Renal cortical epithelial cell (primary cell): ENCODE data around the gene NRCAM. TPM values are rescaled to one million over a fixed set of nuclear protein-coding genes. Genes with fewer than 3 reads are reported as not detected.
"Not testable (repeated sequence)": the region's sequence is repeated elsewhere in the genome, so short reads cannot be mapped to it uniquely, and the experiment has no call there.

Experiments
- DNase-seq: peaks from one replicate; pipeline ENCODE4 v3.0.0-alpha.2; 2011; ENCODE audit warnings: low read depth
- total RNA-seq: library from RNA; depleted of rRNA; stranded (reverse); fragments of >200 nt; gene quantifications from 2 replicates; pipeline ENCODE4 v1.2.3, GENCODE V29; 2014

Gene NRCAM
- total RNA-seq, 1 donor from 2014 or later: 254 TPM

- DNase-seq: no peak
These were observed 110.4 kb downstream of the NRCAM start for GRCh38 chr7:108345710-108346336.

- DNase-seq: no peak
These were observed 115.3 kb downstream of the NRCAM start for GRCh38 chr7:108340856-108341411.

- not testable (repeated sequence) for DNase-seq
These were observed 115.8 kb downstream of the NRCAM start for GRCh38 chr7:108340406-108340805.

- peak; percentile 48 for DNase-seq
These were observed 120.8 kb downstream of the NRCAM start for GRCh38 chr7:108335269-108335918.

GRCh38 chr7:108332937-108333336 lies 123.3 kb downstream of the NRCAM start:
- DNase-seq: no peak

- DNase-seq: no peak
These were observed 124.3 kb downstream of the NRCAM start for GRCh38 chr7:108331971-108332370.

- no peak for DNase-seq
These were observed 126.0 kb downstream of the NRCAM start for GRCh38 chr7:108330227-108330626.

- DNase-seq: no peak
These were observed 126.7 kb downstream of the NRCAM start for GRCh38 chr7:108329514-108329913.

- DNase-seq: no peak
These were observed 128.0 kb downstream of the NRCAM start for GRCh38 chr7:108328174-108328651.

- DNase-seq: no peak
These were observed 128.9 kb downstream of the NRCAM start for GRCh38 chr7:108327353-108327752.

- DNase-seq: no peak
These were observed 129.3 kb downstream of the NRCAM start for GRCh38 chr7:108326938-108327337.

GRCh38 chr7:108324053-108325038 lies 131.9 kb downstream of the NRCAM start:
- DNase-seq: no peak

- peak; percentile 55 for DNase-seq
These were observed 133.1 kb downstream of the NRCAM start for GRCh38 chr7:108322925-108323832.

GRCh38 chr7:108322046-108322445 lies 134.2 kb downstream of the NRCAM start:
- DNase-seq: no peak

- DNase-seq: no peak
These were observed 134.9 kb downstream of the NRCAM start for GRCh38 chr7:108321359-108321758.

- DNase-seq: no peak
These were observed 139.5 kb downstream of the NRCAM start for GRCh38 chr7:108316708-108317107.

- no peak for DNase-seq
These were observed 141.7 kb downstream of the NRCAM start for GRCh38 chr7:108314551-108314950.

GRCh38 chr7:108314049-108314448 lies 142.2 kb downstream of the NRCAM start:
- no peak for DNase-seq

GRCh38 chr7:108313086-108313485 lies 143.2 kb downstream of the NRCAM start:
- no peak for DNase-seq

- DNase-seq: peak; percentile 96
These were observed 144.6 kb downstream of the NRCAM start for GRCh38 chr7:108311446-108312168.
